Hematopoietic multipotent progenitor cell treated with erythropoietin and hydrocortisone succinate and interleukin-3 and kit ligand, for 15 days (in vitro differentiated cells): ENCODE measurements around the gene ITPR2.

Experiments
- DNase-seq: peaks from one replicate; pipeline ENCODE4 v3.0.0-alpha.2; 2015; ENCODE audit warnings: low spot score

ITPR2 gene

GRCh38 chr12:26821212-26821701 is 11.7 kb downstream of the ITPR2 start:
- no peak for DNase-seq

GRCh38 chr12:26818636-26819035 is 14.4 kb downstream of the ITPR2 start:
- no peak for DNase-seq

- no peak for DNase-seq
Measured at GRCh38 chr12:26818201-26818600, 14.8 kb downstream of the ITPR2 start.

- no peak for DNase-seq
Measured at GRCh38 chr12:26817183-26817591, 15.8 kb downstream of the ITPR2 start.

- no peak for DNase-seq
Measured at GRCh38 chr12:26813812-26814211, 19.2 kb downstream of the ITPR2 start.

- no peak for DNase-seq
Measured at GRCh38 chr12:26810330-26810729, 22.7 kb downstream of the ITPR2 start.

- DNase-seq, result no peak
Measured at GRCh38 chr12:26809611-26810285, 23.2 kb downstream of the ITPR2 start.

GRCh38 chr12:26808766-26809476 is 24.1 kb downstream of the ITPR2 start:
- DNase-seq, result no peak

- no peak for DNase-seq
Measured at GRCh38 chr12:26807292-26807691, 25.7 kb downstream of the ITPR2 start.

GRCh38 chr12:26806556-26806955 is 26.4 kb downstream of the ITPR2 start:
- DNase-seq, result no peak

GRCh38 chr12:26805401-26805971 is 27.5 kb downstream of the ITPR2 start:
- DNase-seq, result no peak

- no peak for DNase-seq
Measured at GRCh38 chr12:26803552-26803951, 29.4 kb downstream of the ITPR2 start.

- no peak for DNase-seq
Measured at GRCh38 chr12:26801486-26801885, 31.5 kb downstream of the ITPR2 start.

GRCh38 chr12:26800858-26801257 is 32.1 kb downstream of the ITPR2 start:
- DNase-seq, result no peak

- no peak for DNase-seq
Measured at GRCh38 chr12:26800347-26800746, 32.6 kb downstream of the ITPR2 start.

- DNase-seq, result no peak
Measured at GRCh38 chr12:26799741-26800140, 33.3 kb downstream of the ITPR2 start.

- DNase-seq, result no peak
Measured at GRCh38 chr12:26798640-26799039, 34.4 kb downstream of the ITPR2 start.

GRCh38 chr12:26798023-26798422 is 35.0 kb downstream of the ITPR2 start:
- DNase-seq, result no peak

GRCh38 chr12:26795910-26796309 is 37.1 kb downstream of the ITPR2 start:
- DNase-seq, result no peak

GRCh38 chr12:26791301-26791791 is 41.6 kb downstream of the ITPR2 start:
- no peak for DNase-seq

GRCh38 chr12:26790645-26790994 is 42.4 kb downstream of the ITPR2 start:
- no peak for DNase-seq

GRCh38 chr12:26789731-26790644 is 43.0 kb downstream of the ITPR2 start:
- DNase-seq, result no peak
